ENCODE measurements around the gene MISP.
A peak's percentile ranks its signal among the peaks of the same experiment; 100 is the strongest.
"Not testable (repeated sequence)": the region's sequence is repeated elsewhere in the genome, so short reads cannot be mapped to it uniquely, and the experiment has no call there.

MISP gene, protein sequence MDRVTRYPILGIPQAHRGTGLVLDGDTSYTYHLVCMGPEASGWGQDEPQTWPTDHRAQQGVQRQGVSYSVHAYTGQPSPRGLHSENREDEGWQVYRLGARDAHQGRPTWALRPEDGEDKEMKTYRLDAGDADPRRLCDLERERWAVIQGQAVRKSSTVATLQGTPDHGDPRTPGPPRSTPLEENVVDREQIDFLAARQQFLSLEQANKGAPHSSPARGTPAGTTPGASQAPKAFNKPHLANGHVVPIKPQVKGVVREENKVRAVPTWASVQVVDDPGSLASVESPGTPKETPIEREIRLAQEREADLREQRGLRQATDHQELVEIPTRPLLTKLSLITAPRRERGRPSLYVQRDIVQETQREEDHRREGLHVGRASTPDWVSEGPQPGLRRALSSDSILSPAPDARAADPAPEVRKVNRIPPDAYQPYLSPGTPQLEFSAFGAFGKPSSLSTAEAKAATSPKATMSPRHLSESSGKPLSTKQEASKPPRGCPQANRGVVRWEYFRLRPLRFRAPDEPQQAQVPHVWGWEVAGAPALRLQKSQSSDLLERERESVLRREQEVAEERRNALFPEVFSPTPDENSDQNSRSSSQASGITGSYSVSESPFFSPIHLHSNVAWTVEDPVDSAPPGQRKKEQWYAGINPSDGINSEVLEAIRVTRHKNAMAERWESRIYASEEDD
- total RNA-seq, result 0 to 0.07 reads per million in 2 donors

DNA sequence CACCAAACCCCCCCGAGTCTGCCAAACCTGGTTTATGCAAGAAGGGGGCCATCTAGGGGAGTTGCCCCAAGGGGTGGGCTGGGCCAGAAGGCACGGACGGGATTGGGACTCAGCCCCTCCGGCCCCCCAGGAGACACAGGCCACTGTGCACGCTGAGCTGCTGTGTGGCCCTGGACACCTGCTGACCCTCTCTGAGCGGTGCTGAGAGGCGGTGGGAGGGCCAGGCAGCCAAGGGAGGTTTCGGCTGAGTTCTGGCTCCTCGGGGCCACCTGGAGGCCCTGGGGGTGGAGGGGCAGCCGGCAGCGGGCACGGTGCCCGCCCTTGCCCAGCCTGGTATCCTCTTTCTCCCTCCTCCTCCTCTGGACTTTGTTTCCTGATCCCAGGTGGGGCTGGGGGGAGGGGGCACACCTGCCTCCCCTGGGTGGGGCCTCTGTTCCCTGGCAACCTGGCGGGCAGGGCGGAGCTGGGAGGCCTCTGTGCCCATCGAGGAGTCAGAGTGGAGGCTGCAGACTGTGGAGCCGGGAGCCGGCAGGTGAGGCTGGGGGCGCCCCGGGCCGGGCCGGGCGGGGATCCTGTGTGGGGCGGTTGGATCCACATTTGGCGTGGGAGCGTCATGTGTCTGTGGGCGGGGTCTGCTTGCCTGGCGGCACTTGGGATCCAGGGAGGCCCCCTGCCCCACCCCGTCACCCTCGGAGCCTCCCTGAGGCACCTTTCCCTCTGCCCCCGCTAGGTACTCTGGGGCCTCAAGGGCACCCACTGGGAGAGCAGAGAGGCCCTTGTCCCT is at the start of gene MISP:
TSS of gene MISP (plus strand) at position 473 of the 784 bp plus-strand sequence. CDS start 5,835 bp downstream, outside the sequence.
- DNase-seq, result no peak

DNA sequence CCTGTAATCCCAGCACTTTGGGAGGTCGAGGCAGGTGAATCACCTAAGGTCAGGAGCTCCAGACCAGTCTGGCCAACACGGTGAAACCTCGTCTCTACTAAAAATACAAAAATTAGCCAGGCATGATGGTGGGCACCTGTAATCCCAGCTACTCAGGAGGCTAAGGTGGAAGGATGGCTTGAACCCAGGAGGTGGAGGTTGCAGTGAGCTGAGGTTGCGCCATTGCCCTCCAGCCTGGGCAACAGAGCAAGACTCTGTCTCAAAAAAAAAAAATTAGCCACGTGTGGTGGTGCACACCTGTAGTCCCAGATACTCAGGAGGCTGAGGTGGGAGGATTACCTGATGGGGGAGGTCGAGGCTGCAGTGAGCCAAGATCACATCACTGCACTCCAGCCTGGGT is 48.1 kb upstream of the MISP start:
- DNase-seq, result not testable (repeated sequence)

DNA sequence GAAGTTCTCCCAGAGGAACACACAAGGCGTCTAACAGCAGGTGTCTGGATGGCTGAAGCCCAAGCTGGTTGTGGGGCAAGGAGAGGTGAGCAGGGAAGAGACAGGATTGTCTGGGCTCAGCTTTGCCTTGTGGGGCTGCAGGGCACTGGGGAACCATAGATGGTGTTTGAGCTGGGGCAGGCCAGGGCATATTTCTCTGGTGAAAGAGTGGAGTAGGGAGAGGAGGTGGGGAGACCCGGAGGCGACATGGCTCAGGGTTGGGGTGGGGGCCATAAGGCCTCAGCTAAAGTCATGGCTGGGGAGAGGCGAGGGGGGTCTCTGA is 47.6 kb upstream of the MISP start:
- DNase-seq, result no peak

GRCh38 chr19:703651-704446 is 47.1 kb upstream of the MISP start:
- DNase-seq, result peak; percentile 31 to 71 (median 52)

GRCh38 chr19:704447-704741 is 46.5 kb upstream of the MISP start:
- DNase-seq, result no peak

DNA sequence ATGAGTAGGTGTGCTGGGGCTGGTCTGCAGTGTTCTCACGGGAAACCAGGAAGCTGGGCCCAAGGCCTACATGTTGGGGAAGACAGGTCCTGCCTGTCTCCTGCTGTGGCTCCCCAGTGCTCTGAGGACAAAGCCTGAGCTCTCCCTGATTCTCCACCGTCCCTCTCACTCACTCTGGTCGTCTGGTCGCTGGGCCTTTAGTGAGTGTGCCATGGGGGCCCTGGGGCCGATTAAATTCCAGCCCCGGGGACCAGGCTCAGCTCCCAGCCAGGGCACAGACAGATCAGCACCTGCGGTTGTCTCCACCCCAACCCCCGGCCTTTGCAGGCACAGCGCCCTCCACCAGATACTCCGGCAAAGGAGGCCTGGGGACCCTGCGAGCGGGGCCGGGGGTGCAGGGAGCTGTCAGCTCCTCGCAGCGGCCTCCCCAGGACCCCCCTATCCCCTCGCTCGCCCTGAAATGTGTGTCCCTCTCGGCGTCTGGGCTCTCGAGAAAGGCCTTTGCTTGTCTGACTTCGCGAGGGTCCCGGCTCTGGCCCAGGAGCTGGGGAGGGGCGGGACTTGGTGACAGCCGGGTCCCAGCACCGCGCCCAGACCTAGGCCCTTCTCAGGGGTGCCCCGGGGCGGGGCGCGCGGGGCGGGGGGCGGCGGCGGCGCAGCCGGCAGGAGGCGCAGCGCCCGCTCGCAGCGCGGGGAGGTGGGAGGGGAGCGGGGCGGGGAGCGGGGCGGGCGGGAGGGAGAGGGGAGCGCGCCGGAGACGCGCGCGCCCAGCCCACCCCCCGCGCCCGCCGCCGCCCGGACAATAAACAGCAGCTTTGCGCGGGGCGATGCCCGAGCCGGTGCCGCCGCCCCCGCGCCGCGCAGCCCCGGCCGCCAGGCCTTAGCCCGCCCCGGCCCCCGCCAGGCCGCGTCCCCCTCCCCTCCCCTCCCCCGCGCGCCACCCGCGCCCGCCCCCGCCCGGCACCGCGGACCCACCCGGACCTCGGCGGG is 42.5 kb upstream of the MISP start, which contains the start of gene PALM:
TSS of gene PALM (plus strand) at position 782 of the 990 bp plus-strand sequence. CDS start 212 bp downstream, outside the sequence.
- DNase-seq, result no peak

- no peak for DNase-seq
Measured at GRCh38 chr19:709196-709964, 41.5 kb upstream of the MISP start.

GRCh38 chr19:709965-710571 is 40.8 kb upstream of the MISP start:
- no peak for DNase-seq

DNA sequence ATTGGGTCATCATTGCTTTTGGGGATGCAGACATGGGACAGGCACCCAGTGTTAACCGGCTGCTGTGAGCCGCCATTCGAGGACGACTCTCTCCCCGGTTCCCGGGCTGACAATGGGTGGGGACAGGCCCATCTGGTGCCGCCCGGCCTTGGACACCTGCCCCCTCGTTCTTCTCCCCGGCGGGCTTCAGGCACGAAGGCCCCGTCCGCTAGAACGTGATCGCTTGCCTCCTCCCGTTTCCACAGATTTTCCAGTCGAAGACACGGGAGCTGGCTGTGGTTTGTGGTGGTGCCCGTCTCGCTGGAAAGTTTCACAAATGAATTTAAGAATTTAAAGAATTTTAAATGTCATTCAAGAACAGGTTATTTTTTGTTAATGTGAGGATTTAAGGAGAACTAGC is 40.1 kb upstream of the MISP start:
- no peak for DNase-seq

GRCh38 chr19:711254-711653 is 39.7 kb upstream of the MISP start:
- no peak for DNase-seq

GRCh38 chr19:715347-715746 is 35.6 kb upstream of the MISP start:
- DNase-seq, result no peak

DNA sequence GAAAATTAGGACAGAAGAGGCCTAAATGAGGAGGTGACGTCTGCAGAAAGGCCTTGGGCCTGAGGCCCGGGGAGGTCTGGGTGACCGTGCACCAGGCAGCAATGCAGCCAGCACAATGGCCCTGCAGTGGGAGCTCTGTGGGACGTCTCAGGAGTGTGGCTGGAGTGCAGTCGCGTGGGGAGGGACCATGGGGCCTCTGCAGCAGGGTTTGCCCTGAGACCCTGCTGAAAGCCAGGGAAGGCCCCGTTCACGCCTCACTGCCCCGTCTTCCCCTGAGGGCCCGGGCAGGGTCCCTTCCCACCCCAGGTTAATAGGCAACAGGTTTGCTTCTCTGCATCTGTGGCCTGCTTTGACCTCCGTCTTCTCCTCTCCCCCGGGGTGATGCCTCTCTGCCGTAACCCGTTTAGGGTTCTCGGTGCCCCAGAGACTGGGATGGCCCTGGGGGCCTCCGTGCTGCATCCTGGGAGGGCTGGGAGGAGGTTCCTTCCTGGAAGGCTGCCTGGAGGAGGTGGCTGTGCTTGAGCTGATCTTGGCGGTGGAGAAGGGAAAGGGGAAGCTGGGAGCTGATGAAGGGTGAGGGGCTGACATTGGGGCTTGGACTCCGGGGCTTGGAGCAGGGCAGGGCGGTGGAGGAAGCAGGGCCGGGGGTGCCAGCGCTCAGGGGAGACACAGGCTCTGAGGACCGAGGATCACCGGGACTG is 32.5 kb upstream of the MISP start:
- DNase-seq, result no peak

GRCh38 chr19:718991-719512 is 31.9 kb upstream of the MISP start:
- no peak for DNase-seq

DNA sequence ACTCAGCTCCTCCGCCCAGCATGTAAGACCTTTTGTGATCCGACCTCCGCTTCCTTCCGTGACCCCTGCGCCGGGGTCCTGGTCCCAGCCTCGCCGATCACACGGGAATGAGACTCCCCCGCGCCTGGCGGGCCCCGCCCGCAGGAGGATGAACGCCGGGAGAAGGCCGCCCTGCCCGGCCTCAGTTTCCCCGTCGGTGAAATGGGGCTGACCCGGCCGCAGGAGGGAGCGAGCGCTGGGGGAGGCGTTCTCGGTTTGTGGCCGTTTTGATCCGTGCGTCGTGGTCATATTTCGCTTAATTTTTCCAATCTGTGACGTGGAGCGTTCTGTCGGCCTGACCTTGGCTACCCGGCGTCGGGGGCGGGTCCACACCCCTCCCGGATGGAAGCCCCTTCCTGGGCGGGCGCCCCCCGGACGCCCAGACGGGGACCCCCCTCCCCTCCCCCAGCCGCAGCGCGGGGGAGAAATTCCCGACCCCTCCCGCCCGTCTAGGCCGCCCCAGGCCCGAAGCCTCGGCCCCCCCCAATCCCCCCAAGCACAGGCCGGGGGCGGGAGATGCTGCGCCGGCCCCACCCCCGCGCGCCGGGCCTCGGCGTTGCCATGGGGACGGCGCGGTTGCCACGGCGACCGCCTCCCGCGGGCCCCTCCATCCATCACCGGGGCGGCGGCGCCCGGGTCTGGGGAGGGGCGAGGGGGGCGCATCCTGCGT is 31.1 kb upstream of the MISP start:
- DNase-seq, result peak in 1 of 5 experiments; percentile 26

DNA sequence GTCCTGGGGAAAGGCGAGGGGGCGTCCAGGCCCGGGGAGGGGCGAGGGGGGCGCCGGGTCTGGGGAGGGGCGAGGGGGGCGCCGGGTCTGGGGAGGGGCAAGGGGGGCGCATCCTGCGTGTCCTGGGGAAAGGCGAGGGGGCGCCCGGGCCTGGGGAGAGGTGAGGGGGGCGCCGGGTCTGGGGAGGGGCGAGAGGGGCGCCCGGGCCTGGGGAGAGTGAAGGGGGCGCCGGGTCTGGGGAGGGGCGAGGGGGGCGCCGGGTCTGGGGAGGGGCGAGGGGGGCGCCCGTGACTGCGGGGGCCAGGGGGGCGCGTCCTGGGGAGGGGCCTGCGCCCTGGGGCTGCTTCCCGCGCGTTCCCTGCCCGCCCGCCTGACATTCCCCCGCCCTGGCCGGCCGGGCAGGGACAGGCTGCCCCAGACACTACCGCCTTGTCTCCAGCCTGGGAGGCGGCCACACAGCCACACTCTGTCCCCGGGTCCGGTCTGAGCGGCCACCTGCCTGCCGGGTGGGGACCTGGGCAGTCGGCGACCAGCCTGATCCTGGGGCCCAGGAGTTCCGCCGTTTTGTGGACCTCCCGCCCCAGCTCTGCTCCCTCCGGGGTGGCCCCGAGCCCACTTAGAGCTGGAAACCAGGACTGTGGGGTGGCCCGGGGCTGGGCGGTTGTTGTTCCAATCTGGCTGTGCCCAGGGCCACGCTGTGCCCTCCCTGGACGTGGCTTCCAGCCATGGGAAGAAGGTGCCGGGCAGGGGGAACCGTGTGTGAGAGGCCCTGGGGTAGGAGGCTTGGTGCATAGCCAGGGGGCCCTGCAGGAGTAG is 30.4 kb upstream of the MISP start:
- no peak for DNase-seq

DNA sequence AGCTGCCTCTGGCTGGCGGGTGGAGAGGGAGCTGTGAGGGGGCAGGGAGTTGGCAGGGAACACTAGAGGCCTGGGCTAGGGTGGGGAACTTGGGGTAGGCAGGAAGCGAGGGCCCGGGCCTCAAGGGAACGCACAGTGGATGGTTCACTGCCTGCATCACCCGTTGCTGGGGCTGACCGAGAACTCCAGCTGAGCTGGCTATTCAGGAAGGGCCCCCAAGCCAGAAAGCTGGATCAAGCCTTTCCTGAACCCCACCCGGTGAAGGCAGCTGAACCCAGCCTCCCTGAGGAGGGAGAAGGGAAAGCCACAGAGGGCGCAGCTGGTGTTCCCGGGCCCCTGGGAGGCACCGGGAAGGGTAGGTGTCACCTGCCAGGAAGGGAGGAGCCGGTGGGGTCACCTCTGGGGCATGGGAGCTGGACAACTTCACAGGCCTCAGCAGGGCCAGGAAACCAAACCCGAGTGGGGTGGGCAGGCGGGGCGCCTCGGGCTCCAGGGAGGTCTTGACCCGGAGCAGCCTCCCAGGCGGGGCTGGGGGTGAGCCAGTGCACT is 28.3 kb upstream of the MISP start:
- DNase-seq, result no peak

- DNase-seq, result no peak
Measured at GRCh38 chr19:723247-723646, 27.7 kb upstream of the MISP start.
